Gastroesophageal sphincter (tissue), 4 donors: ENCODE results near the gene TNFRSF11A. TPM values are rescaled to one million over a fixed set of nuclear protein-coding genes. Genes with fewer than 3 reads are reported as not detected.
A peak's percentile ranks its signal among the peaks of the same experiment; 100 is the strongest.

Experiments used
- ATAC-seq: fragments of 150-250 bp; one replicate; pipeline ENCODE4 v1.9.1; 2016; ENCODE audit warnings: mild to moderate bottlenecking, moderate library complexity
- H3K27ac ChIP-seq, 4 donors: fragments of 200-600 bp; sonication (generic) in 3 of 4; 1 replicate in 3 of 4; 2 replicates in 1 of 4; pipeline ENCODE4 v1.5.1; 2016 to 2019
- H3K27me3 ChIP-seq: fragments of 200-600 bp; sonication (generic); one replicate; pipeline ENCODE4 v1.5.1; 2019
- H3K36me3 ChIP-seq, 2 donors: fragments of 200-600 bp; sonication (generic); one replicate each; pipeline ENCODE4 v1.5.1; 2019; ENCODE audit warnings: control low read depth in 1 of 2
- H3K4me1 ChIP-seq, 3 donors: fragments of 200-600 bp; sonication (generic); 1 replicate in 2 of 3; 2 replicates in 1 of 3; pipeline ENCODE4 v1.5.1; 2016 to 2019; ENCODE audit warnings: control low read depth in 2 of 3
- H3K4me3 ChIP-seq, 2 donors: fragments of 200-600 bp; sonication (generic); one replicate each; pipeline ENCODE4 v1.5.1; 2019; ENCODE audit warnings: mild to moderate bottlenecking in 1 of 2, moderate library complexity in 1 of 2
- H3K9me3 ChIP-seq, 3 donors: fragments of 200-600 bp; sonication (generic); one replicate each; pipeline ENCODE4 v1.5.1; 2017 to 2019; ENCODE audit warnings: control low read depth in 2 of 3
- EP300 ChIP-seq: sonication (generic); formaldehyde crosslinking; IDR thresholded peaks from one replicate; pipeline ENCODE4 v1.6.1; 2017; ENCODE audit warnings: antibody characterized with exemption, mild to moderate bottlenecking
- POLR2A ChIP-seq, 2 donors: fragments of 450-650 bp; IDR thresholded peaks; one replicate each; pipeline ENCODE4 v1.6.1; 2017; ENCODE audit warnings: antibody characterized with exemption in 2 of 2, mild to moderate bottlenecking in 2 of 2, moderate library complexity in 1 of 2
- POLR2AphosphoS5 ChIP-seq: sonication (generic); formaldehyde crosslinking; IDR thresholded peaks from one replicate; pipeline ENCODE4 v1.6.1; 2017; ENCODE audit warnings: antibody characterized with exemption
- WGBS, 2 donors: methylation state at CpG; one replicate each; pipeline ENCODE4 v1.1.5; 2018; ENCODE audit warnings: low coverage in 1 of 2; 5-methylcytosine and 5-hydroxymethylcytosine counted together
- total RNA-seq, 4 donors: library from RNA; depleted of rRNA; stranded (reverse); fragments of >200 nt; gene quantifications; one replicate each; pipeline ENCODE4 v1.1.0, GENCODE V29; 2016
- TF ChIP-seq, protein P1 (sequence below), 4 experiments: fragments of 200-600 bp in 2 of 4; fragments of 450-650 bp in 2 of 4; sonication (generic) in 1 of 4; IDR thresholded peaks; one replicate each; pipeline ENCODE4 v1.5.1; 2017 to 2019; ENCODE audit warnings: antibody characterized with exemption in 4 of 4, mild to moderate bottlenecking in 2 of 4, moderate library complexity in 2 of 4

The TNFRSF11A gene
- total RNA-seq, 4 donors from 2014 or later = 0.31 to 7.5 (median 1.4) TPM

DNA sequence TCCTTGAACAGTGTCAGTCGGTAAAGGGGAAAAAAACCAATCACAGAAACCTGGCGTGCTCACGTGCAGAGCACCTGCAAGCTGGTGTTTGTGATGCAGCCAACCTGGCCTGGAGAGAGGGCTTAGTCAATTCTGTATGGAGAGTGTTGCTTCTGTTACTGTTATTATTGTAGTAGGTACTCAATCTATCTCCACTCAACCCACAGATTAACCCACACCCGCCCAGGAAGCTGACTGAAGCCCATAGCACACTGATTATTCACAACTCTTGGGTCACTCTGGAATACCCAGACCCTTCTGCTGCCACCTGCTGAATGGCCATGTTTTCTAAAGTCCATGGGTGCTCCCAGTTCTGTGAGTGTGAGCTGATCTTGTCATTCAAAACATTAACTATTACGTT, 53.9 kb downstream of the TNFRSF11A start:
- Histone ChIP-seq H3K27me3 (no peaks in the 10 kb centered on the region), H3K36me3 (no peaks in the 10 kb centered on the region), H3K4me1 (no peaks in the 10 kb centered on the region), H3K27ac (no peak overlapping the region), H3K4me3 (no peak overlapping the region), H3K9me3 (no peaks in the 10 kb centered on the region)
- TF ChIP-seq POLR2A (IDR thresholded peaks at IDR 0.05) = no peak
- no peak for TF ChIP-seq EP300
- TF ChIP-seq, protein P1, sequence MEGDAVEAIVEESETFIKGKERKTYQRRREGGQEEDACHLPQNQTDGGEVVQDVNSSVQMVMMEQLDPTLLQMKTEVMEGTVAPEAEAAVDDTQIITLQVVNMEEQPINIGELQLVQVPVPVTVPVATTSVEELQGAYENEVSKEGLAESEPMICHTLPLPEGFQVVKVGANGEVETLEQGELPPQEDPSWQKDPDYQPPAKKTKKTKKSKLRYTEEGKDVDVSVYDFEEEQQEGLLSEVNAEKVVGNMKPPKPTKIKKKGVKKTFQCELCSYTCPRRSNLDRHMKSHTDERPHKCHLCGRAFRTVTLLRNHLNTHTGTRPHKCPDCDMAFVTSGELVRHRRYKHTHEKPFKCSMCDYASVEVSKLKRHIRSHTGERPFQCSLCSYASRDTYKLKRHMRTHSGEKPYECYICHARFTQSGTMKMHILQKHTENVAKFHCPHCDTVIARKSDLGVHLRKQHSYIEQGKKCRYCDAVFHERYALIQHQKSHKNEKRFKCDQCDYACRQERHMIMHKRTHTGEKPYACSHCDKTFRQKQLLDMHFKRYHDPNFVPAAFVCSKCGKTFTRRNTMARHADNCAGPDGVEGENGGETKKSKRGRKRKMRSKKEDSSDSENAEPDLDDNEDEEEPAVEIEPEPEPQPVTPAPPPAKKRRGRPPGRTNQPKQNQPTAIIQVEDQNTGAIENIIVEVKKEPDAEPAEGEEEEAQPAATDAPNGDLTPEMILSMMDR (IDR thresholded peaks at IDR 0.05) = no peak
- no peak for TF ChIP-seq POLR2AphosphoS5
- 70 to 87% methylated on average over 3 to 5 of the region's 5 CpGs for WGBS, 2 donors
- no peak for ATAC-seq

DNA sequence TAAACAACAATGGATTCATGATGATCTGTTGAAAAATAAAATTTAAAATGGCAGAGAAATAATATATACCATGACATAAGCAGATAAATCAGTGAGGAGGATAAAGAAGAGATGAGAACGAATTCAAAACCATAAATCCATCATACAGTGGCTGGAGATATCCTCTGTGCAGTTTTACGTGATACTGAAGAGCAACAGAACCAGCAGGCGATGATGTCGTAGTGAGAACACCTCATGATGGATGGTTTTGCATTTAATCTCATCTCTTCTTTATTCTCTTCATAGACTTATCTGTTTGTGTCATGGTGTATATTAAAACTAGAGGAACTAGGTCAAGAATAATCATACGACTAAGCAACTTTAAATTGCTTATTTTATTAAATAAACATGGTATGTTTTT, 56.3 kb downstream of the TNFRSF11A start:
- Histone ChIP-seq H3K4me1 (no peaks in the 10 kb centered on the region), H3K9me3 (no peaks in the 10 kb centered on the region), H3K27me3 (peaks cover 14% of the 10 kb centered on the region), H3K36me3 (no peaks in the 10 kb centered on the region), H3K27ac (no peak overlapping the region), H3K4me3 (no peak overlapping the region)
- no peak for ATAC-seq
- TF ChIP-seq POLR2A (IDR thresholded peaks at IDR 0.05) (no peak), POLR2AphosphoS5 (no peak), EP300 (no peak)
- TF ChIP-seq, protein P1 (IDR thresholded peaks at IDR 0.05) = no peak
- WGBS, 2 donors = 82 to 85% methylated on average over 5 of the region's 5 CpGs

DNA sequence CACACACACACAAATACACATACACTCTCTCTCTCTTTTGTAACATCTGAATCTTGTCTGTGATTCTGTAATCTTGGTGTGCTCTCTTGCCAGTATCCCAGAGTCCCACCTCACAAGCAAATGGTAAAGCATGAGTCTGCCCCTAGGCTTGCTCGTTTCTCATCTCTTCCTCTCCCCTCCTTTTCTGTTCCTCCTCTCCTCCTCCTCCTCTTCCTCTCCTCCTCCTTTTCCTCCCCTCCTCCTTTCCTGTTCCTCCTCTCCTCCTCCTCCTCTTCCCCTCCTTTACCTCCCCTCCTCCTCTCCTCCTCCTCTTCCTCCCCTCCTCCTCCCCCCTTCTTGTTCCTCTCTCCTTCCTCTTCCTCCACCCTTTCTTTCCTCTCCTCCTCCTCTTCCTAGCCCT, 59.0 kb downstream of the TNFRSF11A start:
- no peak for ATAC-seq
- 0 to 29% methylated on average over 1 of the region's 1 CpG for WGBS, 2 donors
- no peak overlapping the region for H3K4me3 ChIP-seq

DNA sequence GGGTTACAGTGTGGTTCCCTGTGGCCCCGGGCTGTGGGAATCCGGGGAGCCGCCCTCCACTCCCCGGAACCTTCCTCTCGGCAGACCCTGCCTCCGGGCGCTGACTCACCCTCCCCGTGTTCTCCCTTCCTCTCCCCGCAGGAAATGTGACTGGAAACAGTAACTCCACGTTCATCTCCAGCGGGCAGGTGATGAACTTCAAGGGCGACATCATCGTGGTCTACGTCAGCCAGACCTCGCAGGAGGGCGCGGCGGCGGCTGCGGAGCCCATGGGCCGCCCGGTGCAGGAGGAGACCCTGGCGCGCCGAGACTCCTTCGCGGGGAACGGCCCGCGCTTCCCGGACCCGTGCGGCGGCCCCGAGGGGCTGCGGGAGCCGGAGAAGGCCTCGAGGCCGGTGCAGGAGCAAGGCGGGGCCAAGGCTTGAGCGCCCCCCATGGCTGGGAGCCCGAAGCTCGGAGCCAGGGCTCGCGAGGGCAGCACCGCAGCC, 59.5 kb downstream of the TNFRSF11A start:
- TF ChIP-seq EP300 = no peak
- no peak for TF ChIP-seq POLR2AphosphoS5
- no peak for TF ChIP-seq POLR2A (IDR thresholded peaks at IDR 0.05)
- Histone ChIP-seq H3K27ac (no peak overlapping the region), H3K27me3 (peaks cover 14% of the 10 kb centered on the region), H3K4me1 (no peaks in the 10 kb centered on the region), H3K4me3 (peak overlapping the region; percentile 6 to 40), H3K9me3 (no peaks in the 10 kb centered on the region), H3K36me3 (no peaks in the 10 kb centered on the region)
- no peak for ATAC-seq
- WGBS, 2 donors = no CpG with 5 or more reads among the region's 46 CpGs

More for the DNA sequence above, 59.0 kb downstream of the TNFRSF11A start:
- H3K4me1 ChIP-seq = no peaks in the 10 kb centered on the region
- no peaks in the 10 kb centered on the region for H3K36me3 ChIP-seq
- H3K27ac ChIP-seq = no peak overlapping the region
- H3K9me3 ChIP-seq = no peaks in the 10 kb centered on the region
- H3K27me3 ChIP-seq = peaks cover 14% of the 10 kb centered on the region
- TF ChIP-seq POLR2A (IDR thresholded peaks at IDR 0.05) (no peak), EP300 (no peak), POLR2AphosphoS5 (no peak)
- TF ChIP-seq, protein P1 (IDR thresholded peaks at IDR 0.05) = no peak

DNA sequence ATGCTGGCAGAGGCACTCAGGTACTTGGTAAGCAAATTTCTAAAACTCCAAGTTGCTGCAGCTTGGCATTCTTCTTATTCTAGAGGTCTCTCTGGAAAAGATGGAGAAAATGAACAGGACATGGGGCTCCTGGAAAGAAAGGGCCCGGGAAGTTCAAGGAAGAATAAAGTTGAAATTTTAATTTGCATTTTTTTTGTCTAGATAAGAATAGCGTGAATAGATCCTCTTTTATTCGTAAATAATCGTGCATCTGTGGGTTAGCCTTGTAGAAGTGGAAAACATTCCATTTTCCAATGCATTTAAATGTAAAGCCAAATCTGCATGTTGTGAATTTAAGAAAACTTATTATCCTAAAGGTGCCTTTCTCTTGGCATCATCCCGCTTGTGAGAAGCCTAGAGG, 61.0 kb downstream of the TNFRSF11A start:
- 73 to 79% methylated on average over 2 to 4 of the region's 5 CpGs for WGBS, 2 donors
- no peak for TF ChIP-seq EP300
- TF ChIP-seq, protein P1 (IDR thresholded peaks at IDR 0.05) = no peak
- TF ChIP-seq POLR2A (IDR thresholded peaks at IDR 0.05) = no peak
- TF ChIP-seq POLR2AphosphoS5 = no peak
- Histone ChIP-seq H3K9me3 (no peaks in the 10 kb centered on the region), H3K4me1 (no peaks in the 10 kb centered on the region), H3K36me3 (no peaks in the 10 kb centered on the region), H3K27me3 (peaks cover 14% of the 10 kb centered on the region), H3K27ac (no peak overlapping the region), H3K4me3 (no peak overlapping the region)
- ATAC-seq = no peak
